WTC11 (cell line): ENCODE results near the gene ZSCAN25. TPM values are rescaled to one million over a fixed set of nuclear protein-coding genes. Genes with fewer than 3 reads are reported as not detected.
A peak's percentile ranks its signal among the peaks of the same experiment; 100 is the strongest.

ENCODE experiments used
- ATAC-seq: fragments of 200-7000 bp; cut with Tn5 transposase; 2 replicates; pipeline ENCODE4 v1.10.0; 2021; ENCODE audit warnings: mild to moderate bottlenecking, moderate library complexity
- CTCF ChIA-PET: fragments of 300-600 bp; sonication (Branson Sonifier 250); formaldehyde crosslinking; loops from one replicate; lab custom pipeline; 2021; ENCODE audit warnings: antibody characterized with exemption; lab: Charles Lee
- POLR2A ChIA-PET: fragments of 350-600 bp; sonication (Branson Sonifier 250); formaldehyde crosslinking; loops from one replicate; lab custom pipeline; 2021; ENCODE audit warnings: antibody characterized with exemption; lab: Charles Lee
- DNase-seq: peaks from one replicate; pipeline ENCODE4 v3.0.0; 2021; ENCODE audit warnings: low spot score
- H3K27ac Mint-ChIP-seq: 2 replicates; pipeline ENCODE4 v1.8.0; 2021; ENCODE audit warnings: mixed read lengths
- H3K27me3 Mint-ChIP-seq: 2 replicates; pipeline ENCODE4 v1.8.0; 2021; ENCODE audit warnings: low read depth, mild to moderate bottlenecking, moderate library complexity, mixed read lengths
- H3K36me3 Mint-ChIP-seq: 2 replicates; pipeline ENCODE4 v1.8.0; 2021; ENCODE audit warnings: mixed read lengths
- H3K4me1 Mint-ChIP-seq: 2 replicates; pipeline ENCODE4 v1.8.0; 2022; ENCODE audit warnings: mixed read lengths
- H3K4me3 Mint-ChIP-seq: 2 replicates; pipeline ENCODE4 v1.8.0; 2021; ENCODE audit warnings: mild to moderate bottlenecking, moderate library complexity, mixed read lengths
- H3K9me3 Mint-ChIP-seq: 2 replicates; pipeline ENCODE4 v1.8.0; 2021; ENCODE audit warnings: mixed read lengths
- ARID4B ChIP-seq: sonication (generic); formaldehyde crosslinking; IDR thresholded peaks from 2 replicates; pipeline ENCODE4 v1.8.0; 2023; ENCODE audit warnings: missing genetic modification reagents, mild to moderate bottlenecking, borderline replicate concordance
- CREM ChIP-seq: sonication (generic); formaldehyde crosslinking; IDR thresholded peaks from 2 replicates; pipeline ENCODE4 v1.8.1; 2022; ENCODE audit warnings: mild to moderate bottlenecking, missing genetic modification reagents, moderate library complexity
- E2F1 ChIP-seq: sonication (generic); formaldehyde crosslinking; IDR thresholded peaks from 2 replicates; pipeline ENCODE4 v1.8.0; 2022; ENCODE audit warnings: mild to moderate bottlenecking, missing genetic modification reagents
- ESRRA ChIP-seq: sonication (generic); formaldehyde crosslinking; IDR thresholded peaks from 2 replicates; pipeline ENCODE4 v1.8.1; 2022; ENCODE audit warnings: mild to moderate bottlenecking, missing genetic modification reagents, borderline replicate concordance
- FOXK1 ChIP-seq: sonication (generic); formaldehyde crosslinking; IDR thresholded peaks from 2 replicates; pipeline ENCODE4 v1.8.0; 2022; ENCODE audit warnings: mild to moderate bottlenecking, moderate library complexity, missing genetic modification reagents
- FOXP1 ChIP-seq: sonication (generic); formaldehyde crosslinking; IDR thresholded peaks from 2 replicates; pipeline ENCODE4 v1.8.0; 2022; ENCODE audit warnings: missing genetic modification reagents, mild to moderate bottlenecking, moderate library complexity, borderline replicate concordance
- IRF2 ChIP-seq: sonication (generic); formaldehyde crosslinking; IDR thresholded peaks from 2 replicates; pipeline ENCODE4 v1.8.0; 2022; ENCODE audit warnings: low read depth, missing genetic modification reagents, borderline replicate concordance
- JUN ChIP-seq: sonication (generic); formaldehyde crosslinking; IDR thresholded peaks from 2 replicates; pipeline ENCODE4 v1.8.0; 2023; ENCODE audit warnings: mild to moderate bottlenecking, missing genetic modification reagents
- KAT7 ChIP-seq: sonication (generic); formaldehyde crosslinking; IDR thresholded peaks from 2 replicates; pipeline ENCODE4 v1.8.1; 2023; ENCODE audit warnings: missing genetic modification reagents, mild to moderate bottlenecking, borderline replicate concordance
- MLX ChIP-seq: sonication (generic); formaldehyde crosslinking; IDR thresholded peaks from 2 replicates; pipeline ENCODE4 v1.8.1; 2023; ENCODE audit warnings: mild to moderate bottlenecking, missing genetic modification reagents, moderate library complexity
- OVOL2 ChIP-seq: fragments of 250-450 bp; sonication (Bioruptor Pico); IDR thresholded peaks from 2 replicates; pipeline ENCODE4 v1.9.0; 2021; ENCODE audit warnings: mild to moderate bottlenecking, borderline replicate concordance
- PREB ChIP-seq: sonication (generic); formaldehyde crosslinking; IDR thresholded peaks from 2 replicates; pipeline ENCODE4 v1.8.1; 2022; ENCODE audit warnings: mild to moderate bottlenecking, missing genetic modification reagents, moderate library complexity, borderline replicate concordance
- SMAD3 ChIP-seq: sonication (generic); formaldehyde crosslinking; IDR thresholded peaks from 2 replicates; pipeline ENCODE4 v1.8.0; 2022; ENCODE audit warnings: missing genetic modification reagents, mild to moderate bottlenecking, borderline replicate concordance
- SP1 ChIP-seq: sonication (generic); formaldehyde crosslinking; conservative IDR thresholded peaks from 2 replicates; pipeline ENCODE4 v1.8.1; 2022; ENCODE audit warnings: missing genetic modification reagents
- total RNA-seq: library from RNA; stranded (reverse); gene quantifications from 3 replicates; pipeline ENCODE4 v1.2.3, GENCODE V29; 2021
- TF ChIP-seq, protein P1 (sequence below): sonication (generic); formaldehyde crosslinking; IDR thresholded peaks from 2 replicates; pipeline ENCODE4 v1.8.1; 2023; ENCODE audit warnings: mild to moderate bottlenecking, missing genetic modification reagents, moderate library complexity
- TF ChIP-seq, protein P2 (sequence below): sonication (generic); formaldehyde crosslinking; IDR thresholded peaks from 2 replicates; pipeline ENCODE4 v1.8.0; 2022; ENCODE audit warnings: missing genetic modification reagents
- TF ChIP-seq, protein P3 (sequence below): sonication (generic); formaldehyde crosslinking; IDR thresholded peaks from 2 replicates; pipeline ENCODE4 v1.8.1; 2022; ENCODE audit warnings: mild to moderate bottlenecking, moderate library complexity, missing genetic modification reagents

Gene ZSCAN25
- total RNA-seq, 1 experiment from 2014 or later, result 20.1 TPM

GRCh38 chr7:99579281-99579955 is 37.3 kb upstream of the ZSCAN25 start:
- no peak for ATAC-seq
- POLR2A ChIA-PET, result interaction anchor here (0.7 to 1.1 kb wide), 2 partner anchors 65 to 79 kb away, joined by 3 to 4 read pairs; partner anchors contain the start of gene ZNF394
- CTCF ChIA-PET, result interaction anchor here (1.1 to 1.5 kb wide), 3 partner anchors 75 to 415 kb away, joined by 3 to 4 read pairs (median 3); partner anchors contain the start of gene ZKSCAN5
- TF ChIP-seq CREM (CRISPR knock-in tag), result no peak
- H3K4me1 Mint-ChIP-seq, result peaks cover 29% of the 10 kb centered on the region
- no peaks in the 10 kb centered on the region for H3K36me3 Mint-ChIP-seq
- H3K4me3 Mint-ChIP-seq, result peak overlapping the region; percentile 92
- no peak for DNase-seq
- 0 out of 2 replicates have a peak, but pooled peaks cover 3% of the 10 kb centered on the region for H3K9me3 Mint-ChIP-seq
- H3K27ac Mint-ChIP-seq, result peak overlapping the region; percentile 19; the same call in 1 of the 2 replicates
- no peaks in the 10 kb centered on the region; the same call in 1 of the 2 replicates for H3K27me3 Mint-ChIP-seq

DNA sequence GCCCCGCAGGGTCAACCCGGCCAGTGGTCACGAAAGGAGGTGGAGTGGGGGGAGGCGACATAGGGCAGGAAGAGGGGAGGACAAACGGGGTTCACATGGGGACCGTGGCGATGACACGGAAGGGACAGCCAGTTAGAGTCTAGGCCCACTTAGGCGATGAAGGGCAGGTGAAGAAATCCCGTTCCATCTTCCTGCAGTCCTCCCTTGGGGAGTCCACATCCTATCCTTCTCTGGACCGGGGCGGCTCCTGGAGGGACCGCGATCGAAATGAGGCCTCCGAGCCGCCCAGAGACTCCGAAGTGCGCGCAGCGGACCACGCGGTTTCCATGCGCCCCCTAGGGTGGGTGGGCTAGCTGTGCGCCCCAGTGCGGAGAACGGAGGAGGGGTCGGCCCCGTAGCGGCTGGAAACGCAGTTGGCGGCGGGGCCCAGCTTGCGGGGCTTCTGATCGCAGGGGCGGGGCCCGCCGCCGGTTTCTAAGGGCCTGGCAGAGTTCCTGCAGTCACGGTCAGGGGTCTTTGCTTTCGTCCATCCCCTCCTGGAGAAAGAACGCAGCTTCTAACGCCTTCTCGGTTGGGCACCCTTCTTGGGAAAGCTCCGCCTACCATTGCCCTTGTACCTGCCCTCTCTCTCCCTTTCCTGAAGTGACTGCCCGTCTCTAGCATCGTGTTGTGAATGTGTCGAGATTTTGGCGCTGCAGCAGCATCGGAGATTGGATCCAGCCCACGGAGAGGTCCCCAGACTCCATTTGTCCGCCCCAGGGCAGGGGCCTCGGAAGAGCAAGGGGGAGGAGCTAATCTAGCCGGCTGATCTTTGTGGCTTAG is 36.6 kb upstream of the ZSCAN25 start:
- ChIA-PET CTCF (interaction anchor here (0.6 to 1.8 kb wide), 10 partner anchors 19 to 414 kb away, joined by 3 to 16 read pairs (median 4); partner anchors contain the start of genes ZKSCAN5, ZNF394, ZNF655 and ZSCAN25), POLR2A (interaction anchor here (0.7 to 1.1 kb wide), 2 partner anchors 66 to 80 kb away, joined by 3 to 4 read pairs; partner anchors contain the start of gene ZNF394)
- Mint-ChIP-seq H3K4me3 (peak overlapping the region; percentile 92), H3K36me3 (no peaks in the 10 kb centered on the region), H3K27me3 (no peaks in the 10 kb centered on the region; the same call in 1 of the 2 replicates), H3K4me1 (peaks cover 24% of the 10 kb centered on the region), H3K9me3 (0 out of 2 replicates have a peak, but pooled peaks cover 3% of the 10 kb centered on the region), H3K27ac (peak overlapping the region; percentile 93)
- ATAC-seq (peak; percentile 81), DNase-seq (peak; percentile 81)
- TF ChIP-seq PREB, result no peak
- TF ChIP-seq SP1, result no peak
- TF ChIP-seq ARID4B (CRISPR knock-in tag), result peak; percentile 56; the same call in 1 of the 2 replicates
- TF ChIP-seq E2F1 (CRISPR knock-in tag), result 0 out of 2 replicates have a peak, but pooled peaks have one; percentile 26
- no peak for TF ChIP-seq KAT7 (CRISPR knock-in tag)
- peak; percentile 36; the same call in 1 of the 2 replicates for TF ChIP-seq FOXP1 (CRISPR knock-in tag)
- TF ChIP-seq IRF2 (CRISPR knock-in tag), result no peak
- TF ChIP-seq ESRRA, result no peak
- no peak for TF ChIP-seq MLX
- TF ChIP-seq JUN (CRISPR knock-in tag), result 0 out of 2 replicates have a peak, but pooled peaks have one; percentile 51
- TF ChIP-seq, protein P1, sequence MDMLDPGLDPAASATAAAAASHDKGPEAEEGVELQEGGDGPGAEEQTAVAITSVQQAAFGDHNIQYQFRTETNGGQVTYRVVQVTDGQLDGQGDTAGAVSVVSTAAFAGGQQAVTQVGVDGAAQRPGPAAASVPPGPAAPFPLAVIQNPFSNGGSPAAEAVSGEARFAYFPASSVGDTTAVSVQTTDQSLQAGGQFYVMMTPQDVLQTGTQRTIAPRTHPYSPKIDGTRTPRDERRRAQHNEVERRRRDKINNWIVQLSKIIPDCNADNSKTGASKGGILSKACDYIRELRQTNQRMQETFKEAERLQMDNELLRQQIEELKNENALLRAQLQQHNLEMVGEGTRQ (CRISPR knock-in tag), result 0 out of 2 replicates have a peak, but pooled peaks have one; percentile 12
- peak; percentile 15; the same call in 1 of the 2 replicates for TF ChIP-seq FOXK1 (CRISPR knock-in tag)
- no peak for TF ChIP-seq SMAD3 (CRISPR knock-in tag)
- TF ChIP-seq, protein P2, sequence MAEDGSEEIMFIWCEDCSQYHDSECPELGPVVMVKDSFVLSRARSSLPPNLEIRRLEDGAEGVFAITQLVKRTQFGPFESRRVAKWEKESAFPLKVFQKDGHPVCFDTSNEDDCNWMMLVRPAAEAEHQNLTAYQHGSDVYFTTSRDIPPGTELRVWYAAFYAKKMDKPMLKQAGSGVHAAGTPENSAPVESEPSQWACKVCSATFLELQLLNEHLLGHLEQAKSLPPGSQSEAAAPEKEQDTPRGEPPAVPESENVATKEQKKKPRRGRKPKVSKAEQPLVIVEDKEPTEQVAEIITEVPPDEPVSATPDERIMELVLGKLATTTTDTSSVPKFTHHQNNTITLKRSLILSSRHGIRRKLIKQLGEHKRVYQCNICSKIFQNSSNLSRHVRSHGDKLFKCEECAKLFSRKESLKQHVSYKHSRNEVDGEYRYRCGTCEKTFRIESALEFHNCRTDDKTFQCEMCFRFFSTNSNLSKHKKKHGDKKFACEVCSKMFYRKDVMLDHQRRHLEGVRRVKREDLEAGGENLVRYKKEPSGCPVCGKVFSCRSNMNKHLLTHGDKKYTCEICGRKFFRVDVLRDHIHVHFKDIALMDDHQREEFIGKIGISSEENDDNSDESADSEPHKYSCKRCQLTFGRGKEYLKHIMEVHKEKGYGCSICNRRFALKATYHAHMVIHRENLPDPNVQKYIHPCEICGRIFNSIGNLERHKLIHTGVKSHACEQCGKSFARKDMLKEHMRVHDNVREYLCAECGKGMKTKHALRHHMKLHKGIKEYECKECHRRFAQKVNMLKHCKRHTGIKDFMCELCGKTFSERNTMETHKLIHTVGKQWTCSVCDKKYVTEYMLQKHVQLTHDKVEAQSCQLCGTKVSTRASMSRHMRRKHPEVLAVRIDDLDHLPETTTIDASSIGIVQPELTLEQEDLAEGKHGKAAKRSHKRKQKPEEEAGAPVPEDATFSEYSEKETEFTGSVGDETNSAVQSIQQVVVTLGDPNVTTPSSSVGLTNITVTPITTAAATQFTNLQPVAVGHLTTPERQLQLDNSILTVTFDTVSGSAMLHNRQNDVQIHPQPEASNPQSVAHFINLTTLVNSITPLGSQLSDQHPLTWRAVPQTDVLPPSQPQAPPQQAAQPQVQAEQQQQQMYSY (CRISPR knock-in tag), result no peak
- no peak for TF ChIP-seq OVOL2 (CRISPR knock-in tag)
- TF ChIP-seq, protein P3, sequence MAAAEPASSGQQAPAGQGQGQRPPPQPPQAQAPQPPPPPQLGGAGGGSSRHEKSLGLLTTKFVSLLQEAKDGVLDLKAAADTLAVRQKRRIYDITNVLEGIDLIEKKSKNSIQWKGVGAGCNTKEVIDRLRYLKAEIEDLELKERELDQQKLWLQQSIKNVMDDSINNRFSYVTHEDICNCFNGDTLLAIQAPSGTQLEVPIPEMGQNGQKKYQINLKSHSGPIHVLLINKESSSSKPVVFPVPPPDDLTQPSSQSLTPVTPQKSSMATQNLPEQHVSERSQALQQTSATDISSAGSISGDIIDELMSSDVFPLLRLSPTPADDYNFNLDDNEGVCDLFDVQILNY, result no peak; the same call in 1 of the 2 replicates
